OCI-LY1 (cell line): Measurements from ENCODE around the gene RXFP1.
"Not testable (repeated sequence)": the region's sequence is repeated elsewhere in the genome, so short reads cannot be mapped to it uniquely, and the experiment has no call there.

Experiments
- H2AFZ ChIP-seq: fragments of 200-600 bp; sonication (generic), shearing (Covaris generic); 2 replicates; pipeline ENCODE4 v1.6.0; 2014; ENCODE audit warnings: antibody characterized with exemption, mild to moderate bottlenecking, low read length
- H3F3A ChIP-seq: fragments of 200-600 bp; sonication (generic), shearing (Covaris generic); 2 replicates; pipeline ENCODE4 v1.6.0; 2014; ENCODE audit warnings: mild to moderate bottlenecking, antibody characterized with exemption, low read length, moderate library complexity; ENCODE audit not compliant: insufficient read depth
- H3K27ac ChIP-seq: fragments of 200-600 bp; sonication (generic); 2 replicates; pipeline ENCODE4 v1.5.1; 2014; ENCODE audit warnings: low read length, mixed run types, mild to moderate bottlenecking, low read depth; ENCODE audit not compliant: poor library complexity, severe bottlenecking
- H3K27me3 ChIP-seq: fragments of 200-600 bp; sonication (generic); 2 replicates; pipeline ENCODE4 v1.6.0; 2014; ENCODE audit warnings: antibody characterized with exemption, mild to moderate bottlenecking, low read length, moderate library complexity; ENCODE audit not compliant: insufficient read depth
- H3K36me3 ChIP-seq: fragments of 200-600 bp; sonication (generic); 2 replicates; pipeline ENCODE4 v1.6.1; 2014; ENCODE audit warnings: mild to moderate bottlenecking, antibody characterized with exemption, low read length, moderate library complexity, mixed read lengths; ENCODE audit not compliant: insufficient read depth
- H3K4me1 ChIP-seq: fragments of 200-600 bp; sonication (generic); 2 replicates; pipeline ENCODE4 v1.5.1; 2014; ENCODE audit warnings: mild to moderate bottlenecking, low read length, moderate library complexity; ENCODE audit not compliant: insufficient read depth, severe bottlenecking
- H3K4me2 ChIP-seq: fragments of 200-600 bp; sonication (generic), shearing (Covaris generic); 2 replicates; pipeline ENCODE4 v1.6.1; 2014; ENCODE audit warnings: low read length
- H3K4me3 ChIP-seq: fragments of 200-600 bp; sonication (generic); 2 replicates; pipeline ENCODE4 v1.5.1; 2014; ENCODE audit warnings: low read length, low read depth, mild to moderate bottlenecking, mixed read lengths; ENCODE audit not compliant: poor library complexity, severe bottlenecking
- H3K79me2 ChIP-seq: fragments of 200-600 bp; shearing (Covaris generic); 2 replicates; pipeline ENCODE4 v1.6.1; 2016; ENCODE audit warnings: mixed run types, low read length, mixed read lengths; ENCODE audit not compliant: insufficient read depth
- H3K9ac ChIP-seq: fragments of 200-600 bp; sonication (generic), shearing (Covaris generic); 2 replicates; pipeline ENCODE4 v1.6.1; 2014; ENCODE audit warnings: mild to moderate bottlenecking, low read length, mixed read lengths
- H3K9me2 ChIP-seq: fragments of 200-600 bp; sonication (generic), shearing (Covaris generic); 2 replicates; pipeline ENCODE4 v1.6.1; 2014; ENCODE audit warnings: low read depth, mild to moderate bottlenecking, low read length, mixed read lengths
- H3K9me3 ChIP-seq: fragments of 200-600 bp; shearing (Covaris generic); 2 replicates; pipeline ENCODE4 v1.6.1; 2014; ENCODE audit warnings: low read length, mixed read lengths
- H4K20me1 ChIP-seq: fragments of 200-600 bp; sonication (generic), shearing (Covaris generic); 2 replicates; pipeline ENCODE4 v1.6.0; 2016; ENCODE audit warnings: mild to moderate bottlenecking, low read length; ENCODE audit not compliant: insufficient read depth
- EZH2 ChIP-seq: fragments of 200-600 bp; sonication (generic), shearing (Covaris generic); IDR thresholded peaks from 2 replicates; pipeline ENCODE4 v1.8.0; 2017; ENCODE audit warnings: borderline replicate concordance, mixed run types, mild to moderate bottlenecking, antibody characterized with exemption, low read length, moderate library complexity, mixed read lengths
- TF ChIP-seq, protein P1 (sequence below): fragments of 200-600 bp; sonication (generic), shearing (Covaris generic); IDR thresholded peaks from 2 replicates; pipeline ENCODE4 v1.5.1; 2017; ENCODE audit warnings: mild to moderate bottlenecking, antibody characterized with exemption, low read length, moderate library complexity, mixed read lengths

RXFP1 gene

DNA sequence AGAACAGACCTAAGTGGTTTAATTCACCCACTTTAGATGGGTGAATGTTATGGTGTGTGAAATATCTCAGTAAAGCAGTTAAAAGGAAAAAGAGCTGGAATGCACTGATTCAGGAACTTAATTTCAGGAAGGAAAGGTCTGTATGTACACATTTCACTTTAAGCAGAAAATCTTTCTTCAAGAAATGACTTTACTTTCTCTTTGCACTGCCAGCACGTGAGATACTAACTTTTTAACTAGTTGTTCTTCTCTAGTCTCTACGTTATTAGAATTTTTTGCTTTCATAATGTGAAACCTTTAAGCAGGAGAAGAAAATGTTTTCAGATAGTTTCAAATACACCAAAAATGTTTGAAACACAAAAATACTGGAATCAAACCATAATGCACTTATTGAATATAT, 131.2 kb downstream of the RXFP1 start:
- Histone ChIP-seq H3K9ac (no peak overlapping the region), H3K4me2 (no peak overlapping the region), H2AFZ (no peak overlapping the region), H3K9me3 (no peaks in the 10 kb centered on the region), H3K4me1 (no peaks in the 10 kb centered on the region), H3K79me2 (no peaks in the 10 kb centered on the region), H3K27ac (no peak overlapping the region), H3K36me3 (no peaks in the 10 kb centered on the region), H3F3A (no peaks in the 10 kb centered on the region), H3K27me3 (no peaks in the 10 kb centered on the region), H3K9me2 (no peaks in the 10 kb centered on the region), H3K4me3 (no peak overlapping the region), H4K20me1 (no peaks in the 10 kb centered on the region)
- TF ChIP-seq, protein P1, sequence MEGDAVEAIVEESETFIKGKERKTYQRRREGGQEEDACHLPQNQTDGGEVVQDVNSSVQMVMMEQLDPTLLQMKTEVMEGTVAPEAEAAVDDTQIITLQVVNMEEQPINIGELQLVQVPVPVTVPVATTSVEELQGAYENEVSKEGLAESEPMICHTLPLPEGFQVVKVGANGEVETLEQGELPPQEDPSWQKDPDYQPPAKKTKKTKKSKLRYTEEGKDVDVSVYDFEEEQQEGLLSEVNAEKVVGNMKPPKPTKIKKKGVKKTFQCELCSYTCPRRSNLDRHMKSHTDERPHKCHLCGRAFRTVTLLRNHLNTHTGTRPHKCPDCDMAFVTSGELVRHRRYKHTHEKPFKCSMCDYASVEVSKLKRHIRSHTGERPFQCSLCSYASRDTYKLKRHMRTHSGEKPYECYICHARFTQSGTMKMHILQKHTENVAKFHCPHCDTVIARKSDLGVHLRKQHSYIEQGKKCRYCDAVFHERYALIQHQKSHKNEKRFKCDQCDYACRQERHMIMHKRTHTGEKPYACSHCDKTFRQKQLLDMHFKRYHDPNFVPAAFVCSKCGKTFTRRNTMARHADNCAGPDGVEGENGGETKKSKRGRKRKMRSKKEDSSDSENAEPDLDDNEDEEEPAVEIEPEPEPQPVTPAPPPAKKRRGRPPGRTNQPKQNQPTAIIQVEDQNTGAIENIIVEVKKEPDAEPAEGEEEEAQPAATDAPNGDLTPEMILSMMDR: no peak
- no peak for TF ChIP-seq EZH2

DNA sequence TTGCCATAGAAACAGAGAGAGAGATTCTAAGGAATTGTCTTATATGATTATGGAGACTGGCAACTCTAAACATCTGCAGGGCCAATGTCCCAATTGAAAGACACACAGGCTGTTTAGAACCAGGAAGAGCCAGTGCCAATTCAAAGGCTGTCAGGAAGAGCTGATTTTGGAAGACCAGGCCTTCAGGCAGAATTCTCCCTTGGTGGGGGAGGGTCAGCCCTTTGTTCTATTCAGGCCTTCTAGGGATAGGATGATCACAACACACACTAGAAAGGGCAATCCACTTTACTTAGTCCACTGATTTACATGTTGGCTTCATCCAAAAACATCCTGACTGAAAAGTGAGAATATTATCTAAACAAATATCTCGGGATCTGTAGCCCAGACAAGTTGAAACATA, 134.8 kb downstream of the RXFP1 start:
- TF ChIP-seq EZH2: no peak
- TF ChIP-seq, protein P1: no peak
- Histone ChIP-seq H3F3A (no peaks in the 10 kb centered on the region), H3K27me3 (no peaks in the 10 kb centered on the region), H3K79me2 (no peaks in the 10 kb centered on the region), H3K9me3 (no peaks in the 10 kb centered on the region), H2AFZ (no peak overlapping the region), H3K27ac (no peak overlapping the region), H3K4me1 (no peaks in the 10 kb centered on the region), H4K20me1 (no peaks in the 10 kb centered on the region), H3K4me2 (no peak overlapping the region), H3K9me2 (no peaks in the 10 kb centered on the region), H3K9ac (no peak overlapping the region), H3K36me3 (no peaks in the 10 kb centered on the region), H3K4me3 (no peak overlapping the region)

DNA sequence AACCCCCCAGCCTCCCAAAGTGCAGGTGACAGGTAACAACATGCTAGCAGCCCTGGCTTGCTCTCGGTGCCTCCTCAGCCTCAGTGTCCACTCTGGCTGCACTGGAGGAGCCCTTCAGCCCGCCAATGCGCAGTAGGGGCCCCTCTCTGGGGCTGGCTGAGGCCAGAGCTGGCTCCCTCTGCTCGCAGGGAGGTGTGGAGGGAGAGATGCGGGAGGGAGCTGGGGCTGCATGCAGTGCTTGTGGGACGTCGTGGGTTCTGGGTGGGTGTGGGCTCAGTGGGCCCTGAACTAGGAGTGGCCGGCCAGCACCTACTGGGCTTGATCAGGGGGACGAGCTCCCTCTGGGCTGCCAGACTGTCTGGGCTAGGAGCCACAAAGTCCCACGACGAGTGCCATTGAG, 135.6 kb downstream of the RXFP1 start:
- Histone ChIP-seq H3K79me2 (no peaks in the 10 kb centered on the region), H3K9me3 (no peaks in the 10 kb centered on the region), H3K36me3 (no peaks in the 10 kb centered on the region), H4K20me1 (no peaks in the 10 kb centered on the region), H3K9ac (no peak overlapping the region), H3K4me2 (no peak overlapping the region), H3F3A (no peaks in the 10 kb centered on the region), H3K4me1 (no peaks in the 10 kb centered on the region), H3K4me3 (no peak overlapping the region), H3K9me2 (no peaks in the 10 kb centered on the region), H2AFZ (no peak overlapping the region), H3K27ac (no peak overlapping the region), H3K27me3 (no peaks in the 10 kb centered on the region)
- TF ChIP-seq, protein P1: no peak
- no peak for TF ChIP-seq EZH2

DNA sequence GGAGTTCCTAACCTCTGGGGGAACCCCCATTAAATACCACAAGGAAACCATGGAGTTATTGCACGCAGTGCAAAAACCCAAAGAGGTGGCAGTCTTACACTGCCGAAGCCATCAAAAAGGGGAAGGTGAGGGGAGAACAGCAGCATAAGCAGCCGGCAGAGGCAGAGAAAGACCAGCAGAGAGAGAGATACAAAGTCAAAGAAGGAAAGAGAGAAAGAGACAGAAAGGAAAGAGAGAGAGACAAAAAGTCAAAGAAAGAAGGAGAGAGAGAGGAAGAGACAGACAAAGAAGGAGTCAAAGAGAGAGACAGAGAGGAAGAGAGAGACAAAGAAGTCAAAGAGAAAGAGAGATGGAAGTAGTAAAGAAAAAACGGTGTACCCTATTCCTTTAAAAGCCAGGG, 141.6 kb downstream of the RXFP1 start:
- not testable (repeated sequence) for H3K27ac ChIP-seq, H3K4me2 ChIP-seq, H3K9me3 ChIP-seq, H3K9me2 ChIP-seq, H3K4me3 ChIP-seq, H2AFZ ChIP-seq, H4K20me1 ChIP-seq, H3K36me3 ChIP-seq, H3K79me2 ChIP-seq, H3K9ac ChIP-seq, H3F3A ChIP-seq, H3K4me1 ChIP-seq, H3K27me3 ChIP-seq

DNA sequence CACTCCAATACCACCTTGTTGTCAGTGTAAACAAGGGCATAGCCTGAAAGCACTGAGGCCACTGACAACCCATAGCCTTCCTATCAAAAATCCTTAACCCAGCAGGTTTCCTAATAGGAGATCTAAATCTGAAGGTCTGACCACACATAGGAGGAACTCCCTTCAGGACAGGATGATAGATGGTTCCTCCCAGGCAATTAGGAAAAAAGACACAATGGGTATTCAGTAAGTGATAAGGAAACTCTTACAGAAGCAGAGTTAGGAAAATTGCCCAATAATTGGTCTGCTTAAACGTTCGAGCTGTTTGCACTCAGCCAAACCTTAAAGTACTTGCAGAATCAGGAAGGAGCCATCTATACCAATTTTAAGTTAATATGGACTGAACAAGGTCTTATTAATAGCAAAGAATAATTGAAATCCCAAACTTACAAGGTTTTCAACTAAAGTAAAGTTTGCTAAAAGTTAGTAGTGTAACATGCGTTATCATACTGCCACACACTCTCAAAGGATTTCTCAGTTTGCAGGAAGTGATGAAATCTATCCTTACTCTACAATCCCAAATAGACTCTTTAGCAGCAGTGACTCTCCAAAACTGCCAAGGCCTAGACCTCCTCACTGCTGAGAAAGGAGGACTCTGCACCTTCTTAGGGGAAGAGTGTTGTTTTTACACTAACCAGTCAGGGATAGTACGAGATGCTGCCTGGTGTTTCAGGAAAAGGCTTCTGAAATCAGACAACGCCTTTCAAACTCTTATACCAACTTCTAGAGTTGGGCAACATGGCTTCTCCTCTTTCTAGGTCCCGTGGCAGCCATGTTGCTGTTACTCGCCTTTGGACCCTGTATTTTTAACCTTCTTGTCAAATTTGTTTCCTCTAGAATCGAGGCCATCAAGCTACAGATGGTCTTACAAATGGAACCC, 142.3 kb downstream of the RXFP1 start:
- not testable (repeated sequence) for H3K36me3 ChIP-seq, H3K4me1 ChIP-seq, H3K9me3 ChIP-seq, H4K20me1 ChIP-seq, H2AFZ ChIP-seq, H3K4me2 ChIP-seq, H3K9me2 ChIP-seq, H3K4me3 ChIP-seq, H3F3A ChIP-seq, H3K9ac ChIP-seq, H3K79me2 ChIP-seq, H3K27ac ChIP-seq, H3K27me3 ChIP-seq
